Activated B cell treated with CpG ODN at 0.5 μM for 24 hours (primary cell): ENCODE data around the gene CNOT10. TPM values are rescaled to one million over a fixed set of nuclear protein-coding genes. Genes with fewer than 3 reads are reported as not detected.
A peak's percentile ranks its signal among the peaks of the same experiment; 100 is the strongest.

ENCODE experiments used
- ATAC-seq: fragments of 200-7000 bp; cut with Tn5 transposase; one replicate; pipeline ENCODE4 v1.10.0; 2021; ENCODE audit warnings: low read depth, mild to moderate bottlenecking, moderate library complexity
- CTCF ChIA-PET: fragments of 350-600 bp; sonication (Branson Sonifier 250); formaldehyde crosslinking; loops from one replicate; lab custom pipeline; 2021; ENCODE audit warnings: antibody characterized with exemption; lab: Charles Lee
- POLR2A ChIA-PET: fragments of 350-600 bp; sonication (Branson Sonifier 250); formaldehyde crosslinking; loops from one replicate; lab custom pipeline; 2021; ENCODE audit warnings: antibody characterized with exemption; lab: Charles Lee
- DNase-seq: peaks from one replicate; pipeline ENCODE4 v3.0.0; 2022
- H3K27ac Mint-ChIP-seq: one replicate; pipeline ENCODE4 v1.8.0; 2020; ENCODE audit warnings: mixed read lengths
- H3K27me3 Mint-ChIP-seq: one replicate; pipeline ENCODE4 v1.8.0; 2021; ENCODE audit warnings: mixed read lengths
- H3K36me3 Mint-ChIP-seq: one replicate; pipeline ENCODE4 v1.8.0; 2021; ENCODE audit warnings: low read depth, mixed read lengths
- H3K4me1 Mint-ChIP-seq: one replicate; pipeline ENCODE4 v1.8.0; 2021; ENCODE audit warnings: mixed read lengths
- H3K4me3 Mint-ChIP-seq: one replicate; pipeline ENCODE4 v1.8.0; 2020; ENCODE audit warnings: mild to moderate bottlenecking, mixed read lengths
- H3K9me3 Mint-ChIP-seq: one replicate; pipeline ENCODE4 v1.8.0; 2020; ENCODE audit warnings: mixed read lengths
- intact Hi-C: fragments of 100-400 bp; cut with micrococcal nuclease; formaldehyde crosslinking; loops from one replicate; pipeline ENCODE4 v1.15.1; 2024
- total RNA-seq: library from RNA; stranded (reverse); gene quantifications from 2 replicates; pipeline ENCODE4 v1.2.3, GENCODE V29; 2022
- TF ChIP-seq, protein P1 (sequence below): fragments of 200-600 bp; IDR thresholded peaks from one replicate; pipeline ENCODE4 v1.8.0; 2022; ENCODE audit warnings: antibody characterized with exemption, mild to moderate bottlenecking

CNOT10 gene
- total RNA-seq, 1 donor from 2014 or later, result 48.0 TPM

DNA sequence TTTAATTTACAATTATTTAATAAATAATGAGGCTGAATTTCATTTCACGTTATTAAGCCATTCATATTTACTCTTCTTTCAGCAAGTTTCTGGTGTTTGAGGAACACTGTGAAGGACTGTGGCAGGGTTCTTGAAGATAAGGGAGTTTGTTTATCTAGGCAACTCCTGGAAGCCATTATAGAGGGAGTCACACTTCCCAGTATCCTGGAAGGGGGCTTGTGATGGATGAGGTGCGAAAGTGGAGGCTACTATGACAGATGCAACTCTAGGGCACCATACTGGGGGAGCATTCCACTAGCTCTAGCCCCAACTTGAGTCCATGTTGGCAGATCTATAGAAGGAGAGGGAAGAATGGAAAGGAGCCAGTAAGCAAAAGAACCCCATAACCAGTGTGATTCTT is 14.4 kb downstream of the CNOT10 start:
- ATAC-seq, result no peak
- CTCF ChIA-PET, result no interaction called here
- no peaks in the 10 kb centered on the region for H3K27me3 Mint-ChIP-seq
- intact Hi-C loops, result no loop called here
- POLR2A ChIA-PET, result interaction anchor here (0.6 kb wide), 1 partner anchor 482 kb away, joined by 4 read pairs; no protein-coding TSS in a partner anchor
- no peak overlapping the region for H3K4me3 Mint-ChIP-seq
- H3K9me3 Mint-ChIP-seq, result no peaks in the 10 kb centered on the region
- H3K36me3 Mint-ChIP-seq, result peaks cover 14% of the 10 kb centered on the region
- peaks cover 31% of the 10 kb centered on the region for H3K4me1 Mint-ChIP-seq
- DNase-seq, result no peak
- no peak overlapping the region for H3K27ac Mint-ChIP-seq
- TF ChIP-seq, protein P1, sequence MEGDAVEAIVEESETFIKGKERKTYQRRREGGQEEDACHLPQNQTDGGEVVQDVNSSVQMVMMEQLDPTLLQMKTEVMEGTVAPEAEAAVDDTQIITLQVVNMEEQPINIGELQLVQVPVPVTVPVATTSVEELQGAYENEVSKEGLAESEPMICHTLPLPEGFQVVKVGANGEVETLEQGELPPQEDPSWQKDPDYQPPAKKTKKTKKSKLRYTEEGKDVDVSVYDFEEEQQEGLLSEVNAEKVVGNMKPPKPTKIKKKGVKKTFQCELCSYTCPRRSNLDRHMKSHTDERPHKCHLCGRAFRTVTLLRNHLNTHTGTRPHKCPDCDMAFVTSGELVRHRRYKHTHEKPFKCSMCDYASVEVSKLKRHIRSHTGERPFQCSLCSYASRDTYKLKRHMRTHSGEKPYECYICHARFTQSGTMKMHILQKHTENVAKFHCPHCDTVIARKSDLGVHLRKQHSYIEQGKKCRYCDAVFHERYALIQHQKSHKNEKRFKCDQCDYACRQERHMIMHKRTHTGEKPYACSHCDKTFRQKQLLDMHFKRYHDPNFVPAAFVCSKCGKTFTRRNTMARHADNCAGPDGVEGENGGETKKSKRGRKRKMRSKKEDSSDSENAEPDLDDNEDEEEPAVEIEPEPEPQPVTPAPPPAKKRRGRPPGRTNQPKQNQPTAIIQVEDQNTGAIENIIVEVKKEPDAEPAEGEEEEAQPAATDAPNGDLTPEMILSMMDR, result no peak

GRCh38 chr3:32700244-32700643 is 15.3 kb downstream of the CNOT10 start:
- H3K27ac Mint-ChIP-seq, result peak overlapping the region; percentile 18
- no peaks in the 10 kb centered on the region for H3K9me3 Mint-ChIP-seq

DNA sequence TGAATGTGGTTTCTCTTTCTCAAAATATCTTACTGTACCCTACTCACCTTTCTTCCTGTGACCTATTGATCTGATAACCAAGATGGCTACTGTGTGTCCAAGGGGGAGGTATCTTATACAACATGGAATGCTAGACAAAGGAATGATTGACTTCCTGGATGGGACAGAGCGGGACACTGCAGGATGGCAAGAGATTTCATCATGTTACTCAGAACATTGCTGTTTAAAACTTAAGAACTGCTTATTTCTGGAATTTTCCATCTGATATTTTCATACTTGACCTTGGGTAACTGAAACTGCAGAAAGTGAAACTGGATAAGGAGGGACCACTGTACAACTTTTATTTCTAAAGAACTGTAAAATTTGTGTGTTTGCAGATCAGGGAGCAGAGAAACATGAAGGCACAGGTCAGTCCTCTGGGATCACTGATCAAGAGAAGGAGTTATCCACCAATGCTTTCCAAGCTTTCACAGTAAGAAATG is 18.5 kb downstream of the CNOT10 start:
- TF ChIP-seq, protein P1, result no peak
- peaks cover 26% of the 10 kb centered on the region for H3K36me3 Mint-ChIP-seq
- ATAC-seq, result no peak
- H3K4me1 Mint-ChIP-seq, result peaks cover 33% of the 10 kb centered on the region
- H3K4me3 Mint-ChIP-seq, result no peak overlapping the region
- DNase-seq, result no peak
- ChIA-PET POLR2A (interaction anchor here (1.5 kb wide), 1 partner anchor 9 kb away, joined by 3 read pairs; no protein-coding TSS in a partner anchor), CTCF (no interaction called here)
- H3K9me3 Mint-ChIP-seq, result no peaks in the 10 kb centered on the region
- intact Hi-C loops, result no loop called here
- H3K27me3 Mint-ChIP-seq, result no peaks in the 10 kb centered on the region
- H3K27ac Mint-ChIP-seq, result no peak overlapping the region

More at GRCh38 chr3:32700244-32700643, 15.3 kb downstream of the CNOT10 start:
- H3K36me3 Mint-ChIP-seq, result peaks cover 14% of the 10 kb centered on the region
- intact Hi-C loops, result no loop called here
- TF ChIP-seq, protein P1, result no peak
- peaks cover 29% of the 10 kb centered on the region for H3K4me1 Mint-ChIP-seq
- no peak overlapping the region for H3K4me3 Mint-ChIP-seq
- ATAC-seq (no peak), DNase-seq (no peak)
- no peaks in the 10 kb centered on the region for H3K27me3 Mint-ChIP-seq
- ChIA-PET POLR2A (no interaction called here), CTCF (no interaction called here)

DNA sequence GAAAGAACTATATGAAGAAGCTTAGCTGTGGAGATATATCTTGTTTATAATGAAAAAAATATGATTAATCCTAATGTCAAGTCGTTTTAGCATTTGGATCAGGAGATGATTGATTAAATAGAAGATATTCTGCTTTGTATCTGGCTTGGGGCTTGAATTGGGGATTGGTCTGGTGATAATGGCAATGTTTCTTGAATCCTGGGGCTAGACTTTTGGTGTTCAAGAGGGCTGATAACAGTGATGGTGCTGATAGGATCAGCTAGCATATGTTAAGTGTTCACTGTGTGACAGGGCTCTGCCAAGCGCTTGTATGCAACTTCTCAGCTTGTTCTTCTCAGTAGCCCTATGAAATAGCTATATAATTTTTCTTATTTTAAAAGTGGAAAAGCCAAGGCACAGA is 20.2 kb downstream of the CNOT10 start:
- intact Hi-C loops, result no loop called here
- ChIA-PET CTCF (no interaction called here), POLR2A (interaction anchor here (0.5 to 1.5 kb wide), 2 partner anchors 10 to 118 kb away, joined by 3 to 7 read pairs; no protein-coding TSS in a partner anchor)
- TF ChIP-seq, protein P1, result no peak
- Mint-ChIP-seq H3K36me3 (peaks cover 37% of the 10 kb centered on the region), H3K9me3 (no peaks in the 10 kb centered on the region), H3K27ac (no peak overlapping the region), H3K4me3 (no peak overlapping the region), H3K4me1 (peaks cover 26% of the 10 kb centered on the region), H3K27me3 (no peaks in the 10 kb centered on the region)
- ATAC-seq (no peak), DNase-seq (no peak)

- no peak for DNase-seq
- ChIA-PET POLR2A (no interaction called here), CTCF (no interaction called here)
- TF ChIP-seq, protein P1, result no peak
- H3K4me3 Mint-ChIP-seq, result no peak overlapping the region
- intact Hi-C loops, result no loop called here
- H3K4me1 Mint-ChIP-seq, result peaks cover 17% of the 10 kb centered on the region
- peaks cover 47% of the 10 kb centered on the region for H3K36me3 Mint-ChIP-seq
- ATAC-seq, result no peak
- H3K27ac Mint-ChIP-seq, result no peak overlapping the region
- no peaks in the 10 kb centered on the region for H3K27me3 Mint-ChIP-seq
- H3K9me3 Mint-ChIP-seq, result no peaks in the 10 kb centered on the region
Measured at GRCh38 chr3:32706348-32707025, 21.5 kb downstream of the CNOT10 start.
